HFFc6 (cell line): ENCODE data around the gene OLFML2B. TPM values are rescaled to one million over a fixed set of nuclear protein-coding genes. Genes with fewer than 3 reads are reported as not detected.
A peak's percentile ranks its signal among the peaks of the same experiment; 100 is the strongest.
"Not testable (repeated sequence)": the region's sequence is repeated elsewhere in the genome, so short reads cannot be mapped to it uniquely, and the experiment has no call there.

Experiments
- DNase-seq: peaks from one replicate; pipeline ENCODE4 v3.0.0-alpha.2; 2018
- H3K27ac Mint-ChIP-seq: 2 replicates; pipeline ENCODE4 v1.8.0; 2020; ENCODE audit warnings: mild to moderate bottlenecking, mixed read lengths
- H3K27me3 Mint-ChIP-seq: 2 replicates; pipeline ENCODE4 v1.8.0; 2021; ENCODE audit warnings: mild to moderate bottlenecking, moderate library complexity, mixed read lengths; ENCODE audit not compliant: insufficient read depth
- H3K36me3 Mint-ChIP-seq: 2 replicates; pipeline ENCODE4 v1.8.0; 2021; ENCODE audit warnings: low read depth, mixed read lengths
- H3K4me1 Mint-ChIP-seq: 2 replicates; pipeline ENCODE4 v1.8.0; 2020; ENCODE audit warnings: low read depth, mixed read lengths
- H3K4me3 Mint-ChIP-seq: 2 replicates; pipeline ENCODE4 v1.8.0; 2020; ENCODE audit warnings: mild to moderate bottlenecking, moderate library complexity, mixed read lengths
- H3K9me3 Mint-ChIP-seq: 2 replicates; pipeline ENCODE4 v1.8.0; 2020; ENCODE audit warnings: mild to moderate bottlenecking, mixed read lengths
- total RNA-seq, 6 experiments: library from RNA; stranded (reverse); fragmentation: NEBNext Ultra II Directional; extraction: Animal tissue kit (Norgen Biotek cat#: 25700); gene quantifications; 2 replicates in 1 of 6; 3 replicates in 5 of 6; pipeline ENCODE4 v1.2.3, GENCODE V29; 2021
- TF ChIP-seq, protein P1 (sequence below): fragments of 200-600 bp; sonication (generic); IDR thresholded peaks from 2 replicates; pipeline ENCODE4 v1.5.0; 2021; ENCODE audit warnings: antibody characterized with exemption, mild to moderate bottlenecking

The OLFML2B gene
- total RNA-seq, 6 experiments from 2014 or later, result 4.9 to 9.1 (median 7.0) TPM

DNA sequence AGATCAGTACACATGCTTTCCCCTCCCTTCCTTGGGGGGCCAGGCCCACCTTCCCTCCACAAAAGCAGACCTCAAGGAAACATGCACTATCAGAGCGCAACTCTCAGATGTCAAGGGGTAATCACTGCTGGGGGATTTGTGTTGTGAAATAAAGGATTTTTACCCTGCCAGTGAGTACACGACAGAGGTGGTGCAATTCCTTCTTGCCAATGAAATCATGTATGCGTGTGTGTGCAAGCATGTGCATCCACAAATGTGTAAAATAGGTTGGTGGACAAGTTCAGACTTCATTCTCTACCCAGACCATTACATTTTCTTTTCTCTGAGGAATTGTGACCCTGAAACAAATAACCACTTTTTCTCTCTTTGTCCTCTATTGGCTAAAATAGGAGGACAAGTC is 36.1 kb upstream of the OLFML2B start:
- no peak overlapping the region for H3K27ac Mint-ChIP-seq
- peaks cover 15% of the 10 kb centered on the region for H3K27me3 Mint-ChIP-seq
- H3K9me3 Mint-ChIP-seq, result no peaks in the 10 kb centered on the region
- no peak overlapping the region for H3K4me3 Mint-ChIP-seq
- DNase-seq, result no peak
- TF ChIP-seq, protein P1, sequence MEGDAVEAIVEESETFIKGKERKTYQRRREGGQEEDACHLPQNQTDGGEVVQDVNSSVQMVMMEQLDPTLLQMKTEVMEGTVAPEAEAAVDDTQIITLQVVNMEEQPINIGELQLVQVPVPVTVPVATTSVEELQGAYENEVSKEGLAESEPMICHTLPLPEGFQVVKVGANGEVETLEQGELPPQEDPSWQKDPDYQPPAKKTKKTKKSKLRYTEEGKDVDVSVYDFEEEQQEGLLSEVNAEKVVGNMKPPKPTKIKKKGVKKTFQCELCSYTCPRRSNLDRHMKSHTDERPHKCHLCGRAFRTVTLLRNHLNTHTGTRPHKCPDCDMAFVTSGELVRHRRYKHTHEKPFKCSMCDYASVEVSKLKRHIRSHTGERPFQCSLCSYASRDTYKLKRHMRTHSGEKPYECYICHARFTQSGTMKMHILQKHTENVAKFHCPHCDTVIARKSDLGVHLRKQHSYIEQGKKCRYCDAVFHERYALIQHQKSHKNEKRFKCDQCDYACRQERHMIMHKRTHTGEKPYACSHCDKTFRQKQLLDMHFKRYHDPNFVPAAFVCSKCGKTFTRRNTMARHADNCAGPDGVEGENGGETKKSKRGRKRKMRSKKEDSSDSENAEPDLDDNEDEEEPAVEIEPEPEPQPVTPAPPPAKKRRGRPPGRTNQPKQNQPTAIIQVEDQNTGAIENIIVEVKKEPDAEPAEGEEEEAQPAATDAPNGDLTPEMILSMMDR, result no peak
- H3K4me1 Mint-ChIP-seq, result peaks cover 14% of the 10 kb centered on the region
- H3K36me3 Mint-ChIP-seq, result no peaks in the 10 kb centered on the region

- Mint-ChIP-seq H3K9me3 (no peaks in the 10 kb centered on the region), H3K36me3 (no peaks in the 10 kb centered on the region), H3K4me1 (peaks cover 15% of the 10 kb centered on the region), H3K27me3 (peaks cover 10% of the 10 kb centered on the region), H3K4me3 (no peak overlapping the region), H3K27ac (no peak overlapping the region)
- DNase-seq, result no peak
- TF ChIP-seq, protein P1, result no peak
These were observed 32.9 kb upstream of the OLFML2B start for GRCh38 chr1:162056579-162056978.

DNA sequence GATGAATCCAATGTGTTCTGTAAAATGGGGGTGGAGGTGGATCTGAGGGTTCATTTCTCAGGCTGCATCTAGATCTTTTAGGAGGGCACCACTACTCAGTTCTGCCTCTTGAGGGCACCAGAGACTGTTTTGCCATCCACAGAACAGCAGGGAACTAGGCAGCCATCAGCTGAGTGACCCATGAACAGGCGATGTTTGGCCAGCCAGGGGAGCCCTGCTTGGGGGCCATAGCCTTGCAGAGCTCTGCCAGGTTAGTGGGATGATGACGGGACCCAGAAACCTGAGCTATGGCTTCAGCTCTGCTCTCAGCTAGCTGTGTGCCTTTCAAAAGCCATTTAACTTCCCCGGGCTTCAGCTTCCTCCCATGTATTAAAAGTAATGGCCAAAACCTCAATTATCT is 32.4 kb upstream of the OLFML2B start:
- H3K4me3 Mint-ChIP-seq, result no peak overlapping the region
- H3K4me1 Mint-ChIP-seq, result peaks cover 15% of the 10 kb centered on the region
- peak; percentile 67 for DNase-seq
- TF ChIP-seq, protein P1, result peak; percentile 89
- no peaks in the 10 kb centered on the region for H3K9me3 Mint-ChIP-seq
- H3K27ac Mint-ChIP-seq, result no peak overlapping the region
- H3K36me3 Mint-ChIP-seq, result no peaks in the 10 kb centered on the region
- H3K27me3 Mint-ChIP-seq, result peaks cover 13% of the 10 kb centered on the region

- no peaks in the 10 kb centered on the region for H3K36me3 Mint-ChIP-seq
- H3K4me3 Mint-ChIP-seq, result no peak overlapping the region; the same call in 1 of the 2 replicates
- TF ChIP-seq, protein P1, result no peak
- no peaks in the 10 kb centered on the region for H3K9me3 Mint-ChIP-seq
- peaks cover 15% of the 10 kb centered on the region for H3K27me3 Mint-ChIP-seq
- H3K4me1 Mint-ChIP-seq, result peaks cover 15% of the 10 kb centered on the region
- H3K27ac Mint-ChIP-seq, result peak overlapping the region; percentile 17
- peak; percentile 67 for DNase-seq
These were observed 31.4 kb upstream of the OLFML2B start for GRCh38 chr1:162055062-162055461.

DNA sequence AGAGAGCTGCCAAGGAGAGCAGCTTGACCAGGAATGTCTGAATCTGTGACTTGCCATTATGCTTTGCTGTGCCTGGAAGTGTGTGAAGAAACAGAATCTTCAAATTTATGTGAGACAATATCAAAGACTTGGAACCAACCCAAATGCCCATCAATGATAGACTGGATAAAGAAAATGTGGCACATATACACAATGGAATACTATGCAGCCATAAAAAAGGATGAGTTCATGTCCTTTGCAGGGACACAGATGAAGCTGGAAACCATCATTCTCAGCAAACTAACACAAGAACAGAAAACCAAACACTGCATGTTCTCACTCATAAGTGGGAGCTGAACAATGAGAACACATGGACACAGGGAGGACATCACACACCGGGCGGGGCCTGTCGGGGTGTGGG is 30.3 kb upstream of the OLFML2B start:
- Mint-ChIP-seq H3K4me1 (peaks cover 15% of the 10 kb centered on the region), H3K27me3 (peaks cover 18% of the 10 kb centered on the region)
- not testable (repeated sequence) for H3K4me3 Mint-ChIP-seq, H3K9me3 Mint-ChIP-seq, H3K36me3 Mint-ChIP-seq, DNase-seq, H3K27ac Mint-ChIP-seq

GRCh38 chr1:162046921-162047320 is 23.3 kb upstream of the OLFML2B start:
- TF ChIP-seq, protein P1, result no peak
- Mint-ChIP-seq H3K27ac (no peak overlapping the region), H3K4me1 (no peaks in the 10 kb centered on the region), H3K4me3 (no peak overlapping the region), H3K9me3 (no peaks in the 10 kb centered on the region), H3K27me3 (peaks cover 8% of the 10 kb centered on the region), H3K36me3 (no peaks in the 10 kb centered on the region)
- DNase-seq, result no peak
